ENCODE measurements around the gene ACSL1.

- TF ChIP-seq CTCF (IDR thresholded peaks at IDR 0.05; ENCODE audit: insufficient read depth, low read length, poor library complexity, severe bottlenecking) (no peak), EZH2phosphoT487 (conservative IDR thresholded peaks at IDR 0.05; ENCODE audit: low read length) (no peak)
Observed at GRCh38 chr4:184850431-184851199, 24.8 kb upstream of the ACSL1 start.

All from SU-DHL-6 (cell line).